CD4-positive, alpha-beta T cell treated with Interleukin-15 for 4 hours (primary cell): Measurements from ENCODE around the gene CSN1S1.

Experiments used
- DNase-seq: peaks from one replicate; pipeline ENCODE4 v3.0.0-alpha.2; 2020; ENCODE audit warnings: low spot score

CSN1S1 gene

GRCh38 chr4:69994782-69995181 is 63.9 kb downstream of the CSN1S1 start:
- no peak for DNase-seq

- no peak for DNase-seq
Observed at GRCh38 chr4:69995526-69996016, 64.7 kb downstream of the CSN1S1 start, which contains the start of gene STATH. Gene STATH (plus strand): TSS chr4:69995966. CDS start chr4:69998438, 2,472 bp downstream.
